Lower leg skin (tissue), 4 donors: ENCODE measurements around the gene SHROOM3. TPM values are rescaled to one million over a fixed set of nuclear protein-coding genes. Genes with fewer than 3 reads are reported as not detected.

ENCODE experiments used
- DNase-seq, 2 donors: peaks; one replicate each; pipeline ENCODE4 v3.0.0-alpha.2; 2019; ENCODE audit warnings: low spot score in 2 of 2
- H3K4me3 ChIP-seq: fragments of 200-600 bp; sonication (generic); 2 replicates; pipeline ENCODE4 v1.5.1; 2017; ENCODE audit warnings: mild to moderate bottlenecking, low read depth; ENCODE audit not compliant: poor library complexity, severe bottlenecking
- POLR2A ChIP-seq, 2 donors: fragments of 450-650 bp; IDR thresholded peaks; one replicate each; pipeline ENCODE4 v1.6.1; 2016 to 2017; ENCODE audit warnings: antibody characterized with exemption in 2 of 2, mild to moderate bottlenecking in 1 of 2, moderate library complexity in 1 of 2
- WGBS, 2 donors: methylation state at CpG; one replicate each; pipeline ENCODE4 v1.1.5; 2018; 5-methylcytosine and 5-hydroxymethylcytosine counted together
- intact Hi-C: fragments of 100-400 bp; cut with DNase I; formaldehyde crosslinking; loops from one replicate; pipeline ENCODE4 v1.15.0; 2023; ENCODE audit warnings: low total_unique reads
- total RNA-seq, 4 donors: library from RNA; depleted of rRNA; stranded (reverse); fragments of >200 nt; gene quantifications; one replicate each; pipeline ENCODE4 v1.1.0, GENCODE V29; 2016
- TF ChIP-seq, protein P1 (sequence below), 3 donors: fragments of 450-650 bp; IDR thresholded peaks; one replicate each; pipeline ENCODE4 v1.5.1; 2016; ENCODE audit warnings: antibody characterized with exemption in 3 of 3, mild to moderate bottlenecking in 3 of 3, moderate library complexity in 2 of 3

SHROOM3 gene
- total RNA-seq, 4 donors from 2014 or later = 37.7 to 88.8 (median 44.0) TPM

DNA sequence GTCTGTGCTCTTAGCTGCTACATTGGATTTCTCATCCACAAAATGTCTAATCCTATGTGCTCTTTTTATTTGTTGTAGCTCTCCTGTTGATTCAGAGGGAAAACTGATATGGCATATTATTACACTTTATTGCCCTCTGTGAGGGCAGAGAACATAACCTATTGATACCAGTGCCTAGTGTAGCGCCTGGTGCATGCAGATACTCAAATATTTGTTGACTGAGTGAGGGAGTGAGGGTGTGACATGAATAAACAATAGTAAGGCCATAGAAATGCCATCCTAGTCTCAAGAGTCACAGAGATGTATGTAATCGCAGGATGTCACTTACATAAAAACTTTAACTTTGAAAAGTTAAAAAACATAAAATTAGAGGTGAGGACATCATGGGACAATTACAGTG lies 159.1 kb downstream of the SHROOM3 start:
- DNase-seq = no peak
- 88 to 89% methylated on average over 2 of the region's 2 CpGs for WGBS, 2 donors

DNA sequence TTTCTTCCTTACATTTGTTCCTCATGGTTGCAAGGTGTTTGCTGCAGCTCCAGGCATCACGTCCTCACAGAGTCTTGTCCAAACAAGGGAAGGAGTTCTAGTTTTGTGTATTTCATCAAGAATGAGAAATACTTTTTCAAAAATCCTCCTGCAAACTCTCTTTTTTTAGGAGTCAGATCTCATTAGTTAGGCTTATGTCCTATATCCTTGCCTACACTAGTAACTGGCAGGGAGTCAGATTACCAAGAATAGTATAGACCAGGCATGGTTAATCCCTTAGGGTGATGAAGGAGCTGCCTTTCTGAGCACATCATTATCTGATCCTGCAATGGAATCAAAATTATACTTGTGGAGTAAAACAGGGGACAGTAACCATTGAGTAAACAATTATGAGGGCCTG lies 160.4 kb downstream of the SHROOM3 start:
- H3K4me3 ChIP-seq = no peak overlapping the region
- WGBS, 2 donors = 93 to 95% methylated on average over 1 of the region's 1 CpG
- intact Hi-C loops = no loop called here
- no peak for TF ChIP-seq POLR2A (IDR thresholded peaks at IDR 0.05)
- TF ChIP-seq, protein P1, sequence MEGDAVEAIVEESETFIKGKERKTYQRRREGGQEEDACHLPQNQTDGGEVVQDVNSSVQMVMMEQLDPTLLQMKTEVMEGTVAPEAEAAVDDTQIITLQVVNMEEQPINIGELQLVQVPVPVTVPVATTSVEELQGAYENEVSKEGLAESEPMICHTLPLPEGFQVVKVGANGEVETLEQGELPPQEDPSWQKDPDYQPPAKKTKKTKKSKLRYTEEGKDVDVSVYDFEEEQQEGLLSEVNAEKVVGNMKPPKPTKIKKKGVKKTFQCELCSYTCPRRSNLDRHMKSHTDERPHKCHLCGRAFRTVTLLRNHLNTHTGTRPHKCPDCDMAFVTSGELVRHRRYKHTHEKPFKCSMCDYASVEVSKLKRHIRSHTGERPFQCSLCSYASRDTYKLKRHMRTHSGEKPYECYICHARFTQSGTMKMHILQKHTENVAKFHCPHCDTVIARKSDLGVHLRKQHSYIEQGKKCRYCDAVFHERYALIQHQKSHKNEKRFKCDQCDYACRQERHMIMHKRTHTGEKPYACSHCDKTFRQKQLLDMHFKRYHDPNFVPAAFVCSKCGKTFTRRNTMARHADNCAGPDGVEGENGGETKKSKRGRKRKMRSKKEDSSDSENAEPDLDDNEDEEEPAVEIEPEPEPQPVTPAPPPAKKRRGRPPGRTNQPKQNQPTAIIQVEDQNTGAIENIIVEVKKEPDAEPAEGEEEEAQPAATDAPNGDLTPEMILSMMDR (IDR thresholded peaks at IDR 0.05) = no peak
- no peak for DNase-seq

More for the DNA sequence above, 159.1 kb downstream of the SHROOM3 start:
- H3K4me3 ChIP-seq = no peak overlapping the region
- no peak for TF ChIP-seq POLR2A (IDR thresholded peaks at IDR 0.05)
- TF ChIP-seq, protein P1 (IDR thresholded peaks at IDR 0.05) = no peak
- intact Hi-C loops = no loop called here

DNA sequence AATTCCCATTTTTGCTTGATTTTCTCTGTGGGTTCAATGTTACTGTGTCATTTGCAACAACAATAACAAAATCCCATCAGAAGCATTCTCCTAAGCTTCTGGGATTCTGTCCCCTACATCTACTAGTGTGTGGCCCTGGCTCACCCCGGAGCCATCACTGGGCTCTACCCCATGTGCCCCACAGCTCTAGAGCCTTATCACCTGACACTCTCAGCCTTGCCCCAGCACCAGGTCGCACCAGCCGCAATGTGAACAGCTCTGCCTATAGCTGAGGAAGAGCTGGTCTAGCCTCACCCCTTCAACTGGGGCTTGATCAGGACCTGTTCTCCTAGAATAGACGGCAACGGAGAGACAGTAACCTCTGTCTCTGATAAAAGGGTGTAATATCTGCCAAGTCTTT lies 161.7 kb downstream of the SHROOM3 start:
- no peak for DNase-seq
- no peak for TF ChIP-seq POLR2A (IDR thresholded peaks at IDR 0.05)
- TF ChIP-seq, protein P1 (IDR thresholded peaks at IDR 0.05) = no peak
- intact Hi-C loops = no loop called here
- H3K4me3 ChIP-seq = no peak overlapping the region
- WGBS, 2 donors = 78 to 90% methylated on average over 5 of the region's 5 CpGs

DNA sequence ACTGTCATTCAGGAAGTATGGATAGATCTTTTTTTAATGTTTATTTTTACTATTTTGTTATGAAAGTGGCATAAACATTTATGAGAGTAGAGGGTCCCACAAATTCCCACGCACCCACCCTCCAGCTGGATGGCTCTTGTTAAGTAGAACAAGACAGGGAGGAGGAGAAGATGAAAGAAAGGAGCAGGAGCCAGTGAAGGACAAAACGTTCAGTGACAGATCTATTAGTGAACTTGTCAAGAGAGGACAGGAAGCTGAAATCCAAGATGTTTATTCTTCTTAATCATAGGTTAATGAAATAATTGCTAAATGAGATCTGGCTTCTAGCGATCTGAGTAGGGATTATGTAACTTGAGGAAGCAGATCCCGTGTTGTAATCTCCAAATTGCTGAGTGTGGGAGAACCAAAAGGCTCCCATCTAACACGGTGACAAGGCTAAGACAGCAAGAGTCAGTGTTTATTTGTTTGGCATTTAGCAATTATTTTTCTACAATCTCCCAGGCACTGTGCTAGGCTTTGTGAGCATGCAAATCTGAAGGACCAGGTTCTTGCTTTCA lies 162.5 kb downstream of the SHROOM3 start:
- 51 to 63% methylated on average over 5 of the region's 5 CpGs for WGBS, 2 donors
- H3K4me3 ChIP-seq = no peak overlapping the region
- no peak for DNase-seq
- intact Hi-C loops = no loop called here
- no peak for TF ChIP-seq POLR2A (IDR thresholded peaks at IDR 0.05)
- TF ChIP-seq, protein P1 (IDR thresholded peaks at IDR 0.05) = no peak

DNA sequence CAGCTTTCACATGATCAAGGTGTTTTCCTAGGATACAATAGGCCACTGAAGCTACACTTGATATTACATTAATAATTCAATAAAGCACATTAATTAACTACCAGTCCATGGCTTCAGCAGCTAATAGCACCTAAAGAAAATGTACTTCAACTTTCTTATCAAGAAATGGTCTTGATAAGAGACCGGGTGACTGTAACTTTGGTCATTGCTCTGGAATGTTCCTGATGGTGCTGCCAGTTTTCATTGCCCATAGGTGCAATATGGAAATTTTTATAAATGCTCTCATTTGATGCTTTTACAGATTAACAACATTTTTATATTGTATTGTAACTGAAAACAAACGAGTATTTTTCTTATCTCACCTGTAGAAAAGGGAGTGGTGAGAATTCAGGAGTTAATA lies 165.4 kb downstream of the SHROOM3 start:
- no peak for TF ChIP-seq POLR2A (IDR thresholded peaks at IDR 0.05)
- TF ChIP-seq, protein P1 (IDR thresholded peaks at IDR 0.05) = no peak
- DNase-seq = no peak
- H3K4me3 ChIP-seq = no peak overlapping the region
- WGBS, 2 donors = 49 to 52% methylated on average over 2 of the region's 2 CpGs
- intact Hi-C loops = no loop called here

DNA sequence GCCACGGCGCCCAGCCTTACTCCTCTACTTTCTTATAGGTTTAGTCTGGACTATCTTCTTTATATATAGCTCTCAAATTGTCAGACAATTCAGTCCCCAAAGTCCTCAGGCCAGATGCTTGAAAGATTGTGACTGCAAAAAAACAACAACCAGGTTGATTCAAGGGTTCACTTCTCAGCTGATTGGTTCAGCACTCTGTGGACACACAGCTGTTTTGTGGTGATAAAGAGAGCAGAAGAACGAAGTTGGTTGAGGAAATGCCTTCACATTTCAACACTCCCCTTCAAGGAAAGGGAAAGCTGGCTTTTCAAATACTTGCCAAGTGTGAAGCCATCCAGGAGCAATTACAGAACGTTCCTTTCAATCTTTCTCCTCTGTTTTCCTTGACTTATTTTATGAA lies 166.8 kb downstream of the SHROOM3 start:
- intact Hi-C loops = no loop called here
- WGBS, 2 donors = 47 to 56% methylated on average over 4 of the region's 4 CpGs
- no peak for TF ChIP-seq POLR2A (IDR thresholded peaks at IDR 0.05)
- TF ChIP-seq, protein P1 (IDR thresholded peaks at IDR 0.05) = no peak
- no peak overlapping the region for H3K4me3 ChIP-seq
- DNase-seq = no peak
